GM15510 (cell line): ENCODE data around the gene SYT9.

Source experiments
- POLR2A ChIP-seq: IDR thresholded peaks from 3 replicates; pipeline ENCODE4 v1.6.1; 2011; ENCODE audit warnings: borderline replicate concordance; ENCODE audit not compliant: insufficient read length; ENCODE audit errors: extremely low read depth

The SYT9 gene

DNA sequence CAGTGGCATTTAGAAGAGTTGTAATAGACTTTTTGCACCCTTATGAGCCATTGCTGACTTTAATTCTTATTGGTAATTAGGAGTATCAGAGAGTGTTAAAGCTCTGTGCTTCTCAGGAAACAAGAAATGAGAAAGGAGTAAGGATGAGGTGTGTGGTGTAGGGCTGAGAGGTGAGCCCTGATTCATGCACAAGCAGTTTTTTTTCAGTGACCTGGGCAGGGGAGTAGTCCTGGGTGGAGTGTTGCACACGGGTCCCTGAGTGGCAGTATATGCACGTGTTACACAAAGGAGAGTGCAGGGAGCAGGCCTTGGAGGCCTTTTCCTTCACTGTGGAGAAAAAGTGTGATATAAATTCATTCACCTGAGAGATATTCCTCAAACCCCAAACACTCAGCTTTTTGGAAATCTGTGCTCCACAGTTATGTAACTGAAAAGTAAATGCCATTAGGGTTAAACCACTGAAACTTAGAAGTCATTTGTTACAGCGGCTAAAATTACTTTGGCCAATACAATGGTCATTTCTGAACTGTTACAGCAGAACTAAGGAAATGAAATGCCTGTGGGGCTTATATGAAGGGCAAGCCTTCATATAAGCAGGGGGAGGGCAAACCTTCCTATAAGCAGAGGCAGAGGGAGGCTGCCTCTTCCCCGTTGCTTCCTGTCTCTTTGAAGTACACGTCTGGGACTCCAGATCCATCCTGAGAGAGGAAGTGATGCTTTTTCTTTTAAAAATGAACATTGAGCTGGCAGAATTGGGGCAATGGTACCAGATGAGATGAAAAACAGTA, 171.0 kb downstream of the SYT9 start:
- TF ChIP-seq POLR2A, result no peak

DNA sequence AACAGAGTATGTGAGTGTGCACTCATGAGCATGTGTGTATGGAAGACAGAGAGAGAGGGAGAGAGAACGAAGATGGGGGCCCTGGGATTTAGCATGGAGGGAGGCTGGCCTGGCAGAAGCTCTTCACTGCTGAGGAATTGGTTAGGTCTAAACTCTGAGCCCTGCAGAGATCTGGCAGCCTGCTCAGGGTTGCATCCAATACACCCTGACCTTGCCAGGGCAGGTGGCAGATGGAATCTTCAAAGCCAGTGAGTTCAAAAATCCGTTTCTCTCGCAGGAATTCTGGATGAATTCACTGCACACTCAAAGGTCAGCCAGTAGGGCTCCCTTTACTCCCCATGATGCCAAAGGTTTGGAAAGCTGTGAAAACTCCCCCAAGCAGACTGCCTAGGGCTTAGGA, 172.2 kb downstream of the SYT9 start:
- no peak for TF ChIP-seq POLR2A

DNA sequence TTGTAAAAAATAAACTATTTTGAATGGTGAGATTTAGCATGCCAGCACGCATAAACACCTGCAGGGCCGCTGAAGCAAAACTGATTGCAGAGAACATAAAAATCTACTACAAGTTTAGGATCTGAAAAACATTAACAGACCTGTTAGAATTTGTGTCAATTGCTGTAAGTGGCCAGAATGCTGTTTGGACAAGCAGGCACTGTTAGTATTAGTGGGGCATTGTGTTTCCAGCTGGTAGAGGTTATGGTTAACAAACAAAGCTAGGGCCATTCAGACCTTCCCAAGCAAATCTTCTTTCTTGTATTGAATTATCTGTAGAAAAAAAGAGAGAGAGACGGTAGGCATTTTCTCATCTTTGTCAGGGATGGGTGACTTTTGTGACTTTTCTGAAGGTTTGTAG, 176.0 kb downstream of the SYT9 start:
- TF ChIP-seq POLR2A, result no peak

DNA sequence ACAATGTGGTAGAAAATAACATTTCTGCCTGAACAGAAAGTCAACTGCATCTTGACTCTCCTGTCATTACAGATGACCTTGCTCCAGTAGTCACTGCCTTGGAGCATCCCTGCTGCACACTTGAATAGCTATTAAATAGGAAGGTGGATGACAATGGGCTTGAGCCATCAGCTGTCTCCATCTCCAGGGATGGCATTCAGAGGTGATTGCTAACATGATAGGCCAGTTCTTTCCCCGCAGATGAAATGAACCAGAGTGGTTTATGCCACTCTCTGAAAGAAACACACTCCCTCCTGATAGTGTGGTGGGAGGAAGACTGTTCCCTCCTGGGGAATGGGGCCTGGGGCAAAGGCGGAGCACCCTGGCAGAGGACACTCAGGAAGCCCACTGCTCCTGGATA, 176.5 kb downstream of the SYT9 start:
- no peak for TF ChIP-seq POLR2A

DNA sequence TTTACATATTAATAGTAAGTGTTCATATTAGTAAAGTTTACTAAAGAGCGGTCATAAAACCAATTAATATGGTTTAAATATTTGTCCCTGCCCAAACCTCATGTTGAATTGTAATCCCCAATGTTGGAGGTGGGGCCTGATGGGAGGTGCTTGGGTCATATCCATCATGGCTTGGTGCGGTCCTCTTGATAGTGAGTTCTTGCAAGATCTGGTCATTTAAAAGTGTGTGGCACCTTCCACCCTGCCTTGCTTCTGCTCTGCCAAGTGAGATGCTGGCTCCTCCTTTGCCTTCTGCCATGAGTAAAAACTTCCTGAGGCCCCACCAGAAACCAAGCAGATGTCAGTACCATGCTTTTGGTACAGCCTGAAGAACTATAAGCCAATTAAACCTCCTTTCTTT, 178.8 kb downstream of the SYT9 start:
- TF ChIP-seq POLR2A, result no peak

DNA sequence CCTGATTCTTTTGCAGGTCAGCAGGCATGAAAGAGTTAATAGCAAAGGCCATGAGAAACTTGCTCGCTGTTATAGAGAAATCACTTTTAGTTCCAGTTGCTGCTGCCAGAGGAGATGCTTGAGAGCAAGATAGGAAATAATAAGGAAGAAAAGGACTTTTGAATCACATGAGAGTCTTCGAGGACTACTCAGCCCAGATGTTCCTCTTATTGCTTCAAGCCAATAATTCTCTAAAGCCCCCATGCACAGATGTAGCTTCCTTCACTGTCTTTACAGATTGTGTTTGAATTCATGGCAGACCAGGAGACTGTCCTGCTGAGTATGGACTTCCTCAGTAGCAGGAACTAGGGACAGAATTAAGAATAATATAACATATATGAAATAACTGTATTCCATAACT, 183.5 kb downstream of the SYT9 start:
- no peak for TF ChIP-seq POLR2A

DNA sequence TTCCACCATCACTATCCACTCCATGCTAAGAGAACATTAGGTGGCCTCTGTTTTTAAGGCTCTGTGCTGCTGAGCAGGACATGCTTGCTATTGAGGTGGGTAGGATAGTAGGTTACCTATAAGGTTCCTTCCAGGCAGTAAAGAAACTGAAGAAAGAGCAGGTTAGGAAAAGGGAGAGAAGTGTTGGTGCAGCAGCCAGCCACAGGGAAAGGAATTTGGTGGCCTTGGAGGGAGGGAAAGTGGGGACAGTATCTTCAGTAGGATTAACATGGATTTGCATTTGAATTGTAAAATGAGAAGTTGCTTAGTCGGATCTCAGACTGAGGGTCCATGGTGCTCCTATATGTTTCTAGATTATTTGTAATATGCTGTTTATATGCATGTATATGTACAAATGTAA, 184.4 kb downstream of the SYT9 start:
- TF ChIP-seq POLR2A, result no peak

DNA sequence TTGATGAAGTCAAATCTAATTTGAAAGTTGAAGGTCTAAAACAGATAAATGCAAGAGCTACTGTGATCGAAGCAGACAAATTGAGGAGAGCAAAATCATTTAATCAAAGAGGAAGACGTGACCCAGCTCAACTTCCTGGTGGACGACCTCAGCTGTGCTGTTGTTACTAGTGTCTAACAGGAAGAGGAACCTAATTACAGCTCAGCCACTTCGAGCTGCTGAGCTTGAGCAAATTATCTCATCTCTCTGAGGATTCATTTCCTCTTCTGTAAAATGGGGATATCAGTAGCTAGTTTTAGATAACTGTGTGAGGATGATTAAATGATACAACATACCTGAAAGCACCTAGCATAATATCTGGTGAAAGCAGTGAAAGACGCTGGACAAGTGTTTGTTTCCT, 185.0 kb downstream of the SYT9 start:
- no peak for TF ChIP-seq POLR2A

DNA sequence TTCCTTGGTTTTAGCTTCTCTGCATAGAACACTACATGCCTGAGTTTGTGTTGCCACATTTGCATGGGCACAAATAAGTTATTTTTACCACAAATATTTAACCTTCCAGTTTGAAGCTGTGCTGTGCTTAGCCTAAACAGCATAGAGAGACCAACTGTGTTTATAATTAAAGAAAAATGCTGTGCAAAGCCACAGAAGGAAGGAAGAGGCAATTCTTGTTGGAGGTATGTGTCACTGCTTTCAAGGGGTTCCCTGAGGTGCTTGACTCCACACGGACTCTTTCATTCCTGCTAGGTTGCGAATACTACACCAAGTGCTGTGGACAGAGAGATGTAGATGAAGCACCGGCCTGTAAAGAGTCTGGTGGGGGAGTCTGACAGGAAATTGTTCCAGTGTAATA, 186.0 kb downstream of the SYT9 start:
- no peak for TF ChIP-seq POLR2A

DNA sequence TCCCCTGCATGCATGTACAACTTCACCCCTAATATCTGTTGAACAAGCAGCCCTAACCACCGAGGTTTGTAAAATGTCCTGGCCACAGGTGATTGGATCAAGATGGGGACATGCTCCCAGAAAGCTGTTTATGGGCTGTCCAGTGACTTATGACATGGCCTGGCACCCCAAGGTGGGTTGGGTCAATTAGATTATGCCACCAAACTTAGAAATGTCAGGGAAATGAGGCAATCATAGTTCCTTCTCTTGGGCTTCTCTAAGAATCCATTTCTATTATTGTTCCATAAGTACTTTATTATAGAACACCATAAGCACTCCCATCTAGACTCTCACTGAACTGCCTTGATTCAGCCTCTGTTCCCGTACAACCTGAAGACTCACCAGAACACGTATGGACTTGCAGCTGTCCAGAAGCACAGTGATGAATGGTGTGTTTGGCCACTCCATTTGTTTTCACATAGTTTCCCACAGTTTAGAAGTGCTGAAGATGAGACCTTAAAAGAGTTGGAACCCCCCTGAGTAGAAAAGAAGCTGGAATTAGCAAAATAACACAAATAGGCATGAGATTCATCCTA, 188.1 kb downstream of the SYT9 start:
- no peak for TF ChIP-seq POLR2A

DNA sequence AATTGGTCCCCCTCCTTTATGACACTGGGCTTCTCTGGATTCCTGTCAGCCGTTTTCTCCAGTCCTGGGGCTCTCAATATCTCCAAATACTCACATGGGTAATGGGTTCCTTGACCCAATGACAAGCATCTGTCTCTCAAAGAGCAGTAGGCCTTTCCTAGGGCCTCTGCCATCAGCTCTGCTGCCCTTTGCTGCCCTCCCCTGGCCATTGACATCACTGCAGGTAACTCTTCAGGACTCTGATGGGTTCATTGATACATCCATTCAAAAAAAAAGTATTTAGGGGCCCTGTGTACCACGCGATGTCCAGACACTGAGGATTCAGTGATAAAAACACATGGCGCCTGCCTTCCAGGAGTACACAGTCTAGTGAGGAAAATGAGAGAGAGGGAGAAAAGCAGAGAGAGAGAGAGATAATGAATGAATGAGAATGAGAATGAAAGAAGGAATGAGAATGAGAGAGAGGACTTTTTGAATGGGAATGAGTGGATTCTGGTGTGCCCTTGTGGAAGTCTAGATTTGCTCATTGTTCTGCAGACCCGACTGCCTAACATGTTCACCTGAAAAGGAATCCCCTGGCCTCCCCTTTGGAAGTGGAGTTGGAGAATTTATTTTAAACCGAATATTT, 191.0 kb downstream of the SYT9 start:
- TF ChIP-seq POLR2A, result no peak

DNA sequence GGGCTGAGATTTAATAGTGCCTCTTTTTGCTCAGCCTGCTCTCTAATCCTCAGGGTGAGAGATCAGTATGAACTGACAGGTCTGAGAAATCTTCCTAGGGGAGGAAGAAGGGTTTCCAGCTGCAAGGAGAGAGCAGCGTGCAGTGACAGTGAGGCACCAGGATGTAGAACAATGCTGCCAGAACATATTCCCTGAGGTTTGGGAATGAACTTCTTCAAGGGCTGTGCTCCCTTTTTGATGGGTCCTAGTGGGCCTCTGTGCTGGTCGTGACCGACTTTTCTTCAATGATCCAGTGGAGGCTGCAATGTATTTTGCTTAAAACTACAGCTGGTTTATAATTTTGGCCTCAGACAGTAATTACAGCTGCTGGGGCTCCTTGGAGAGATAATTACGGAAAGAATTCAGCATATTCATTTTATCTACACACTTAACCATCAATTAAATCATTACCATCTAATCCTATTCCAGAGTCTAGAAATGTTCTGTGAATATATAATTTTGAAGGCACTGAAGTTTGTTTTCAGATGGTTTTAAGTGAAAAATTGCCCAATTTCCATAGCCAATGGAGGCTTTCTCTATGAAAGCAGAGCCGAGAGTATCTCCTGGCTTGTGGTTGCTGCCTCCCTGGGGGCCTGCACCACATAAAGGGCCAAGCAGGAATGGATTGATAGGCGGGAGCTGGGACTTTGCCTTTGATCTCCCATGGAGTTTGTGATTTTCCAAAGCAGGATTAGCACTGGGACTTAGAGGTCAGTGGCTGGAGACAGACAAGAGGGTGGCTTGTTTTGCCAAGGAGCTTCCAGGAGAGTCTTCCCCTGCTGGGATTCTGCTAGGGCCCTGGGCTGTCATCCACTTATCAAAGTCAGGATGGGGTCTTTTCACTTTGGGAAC, 192.6 kb downstream of the SYT9 start:
- TF ChIP-seq POLR2A, result no peak

DNA sequence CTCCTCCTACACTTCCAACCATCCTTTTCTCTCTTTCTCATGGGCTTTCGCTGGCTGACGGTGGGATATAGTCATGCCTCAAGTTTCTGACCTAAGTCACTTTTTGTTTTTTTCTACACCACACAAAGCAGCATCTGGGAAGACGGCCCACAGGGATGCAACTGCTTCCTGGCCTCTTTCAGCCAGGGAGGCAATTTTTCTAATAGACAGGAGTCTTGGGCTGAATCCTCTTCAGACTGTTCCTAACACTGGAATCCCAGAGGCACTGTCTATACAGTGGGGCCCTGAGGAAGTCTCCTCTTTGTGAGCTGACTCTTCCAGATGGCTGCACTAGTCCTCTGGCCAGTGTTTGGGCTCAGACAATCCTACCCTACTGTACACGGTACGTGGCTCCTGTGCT, 193.9 kb downstream of the SYT9 start:
- TF ChIP-seq POLR2A, result no peak

DNA sequence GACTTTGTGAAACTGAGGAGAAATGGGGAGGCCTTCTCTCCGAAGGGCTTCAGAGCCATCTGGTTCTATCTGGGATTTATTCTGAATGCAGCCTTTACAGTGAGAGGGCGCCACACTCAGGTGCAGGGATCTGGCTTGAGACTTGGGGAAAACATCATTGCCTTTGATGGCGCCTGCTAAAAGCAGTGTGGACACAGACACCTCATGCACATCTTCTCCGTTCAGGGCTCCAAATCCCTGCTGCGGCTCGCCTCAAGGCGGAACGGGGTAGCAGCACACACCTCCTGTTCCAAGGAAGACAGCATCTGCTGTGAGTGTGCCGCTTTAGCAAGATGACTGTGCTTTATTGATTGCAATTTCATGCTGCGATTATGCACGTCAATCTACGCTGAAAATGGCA, 196.5 kb downstream of the SYT9 start:
- TF ChIP-seq POLR2A, result no peak
